Mammary epithelial cell (primary cell): ENCODE measurements around the gene OLFM2.

Experiments used
- EZH2 ChIP-seq: IDR thresholded peaks from 2 replicates; pipeline ENCODE4 v1.6.1; 2012; ENCODE audit warnings: low read length, inconsistent platforms, borderline replicate concordance
- TF ChIP-seq, protein P1 (sequence below), 2 donors: IDR thresholded peaks in 1 of 2; conservative IDR thresholded peaks in 1 of 2; 2 replicates each; pipeline ENCODE4 v1.5.1; 2011 to 2012; ENCODE audit warnings: inconsistent platforms in 2 of 2, low read length in 2 of 2, mild to moderate bottlenecking in 2 of 2, control low read depth in 1 of 2, low read depth in 1 of 2; ENCODE audit not compliant: insufficient read depth in 1 of 2; ENCODE audit errors: extremely low read depth in 1 of 2

DNA sequence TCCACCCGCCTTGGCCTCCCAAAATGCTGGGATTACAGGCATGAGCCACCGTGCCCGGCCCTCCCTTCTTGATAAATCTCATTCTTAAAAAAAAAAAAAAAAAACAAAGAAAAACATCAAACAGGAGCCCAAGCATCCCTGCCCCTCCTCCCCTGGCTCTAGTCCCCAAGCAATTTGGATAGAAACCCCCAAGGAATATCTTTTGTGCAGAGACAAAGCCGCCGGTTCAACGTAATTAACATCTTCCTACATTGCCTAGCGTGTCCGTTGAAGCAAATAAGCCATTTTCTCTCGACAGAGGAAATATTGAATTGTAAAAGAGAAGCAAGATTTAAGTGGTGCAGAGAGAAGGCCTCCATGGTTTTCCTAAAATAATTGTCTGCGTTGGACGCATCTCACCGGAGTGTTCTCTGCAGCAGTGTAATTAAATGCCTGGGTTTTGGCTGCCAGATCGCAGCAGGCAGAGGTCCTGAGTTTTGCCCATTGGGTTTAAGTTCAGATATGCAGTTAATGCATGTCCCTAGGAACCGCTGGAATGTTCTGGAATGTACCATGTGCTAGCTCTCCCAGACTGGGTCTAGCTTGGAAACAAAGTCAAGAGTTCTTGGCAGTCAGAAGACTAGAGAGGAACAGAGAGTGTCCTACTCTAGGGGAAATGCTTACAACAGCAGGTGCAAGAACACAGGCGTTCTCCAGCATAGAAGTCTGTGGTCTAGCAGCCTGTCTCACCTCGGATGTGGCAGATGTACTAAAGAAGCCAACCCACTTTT is 70.4 kb downstream of the OLFM2 start:
- TF ChIP-seq, protein P1, sequence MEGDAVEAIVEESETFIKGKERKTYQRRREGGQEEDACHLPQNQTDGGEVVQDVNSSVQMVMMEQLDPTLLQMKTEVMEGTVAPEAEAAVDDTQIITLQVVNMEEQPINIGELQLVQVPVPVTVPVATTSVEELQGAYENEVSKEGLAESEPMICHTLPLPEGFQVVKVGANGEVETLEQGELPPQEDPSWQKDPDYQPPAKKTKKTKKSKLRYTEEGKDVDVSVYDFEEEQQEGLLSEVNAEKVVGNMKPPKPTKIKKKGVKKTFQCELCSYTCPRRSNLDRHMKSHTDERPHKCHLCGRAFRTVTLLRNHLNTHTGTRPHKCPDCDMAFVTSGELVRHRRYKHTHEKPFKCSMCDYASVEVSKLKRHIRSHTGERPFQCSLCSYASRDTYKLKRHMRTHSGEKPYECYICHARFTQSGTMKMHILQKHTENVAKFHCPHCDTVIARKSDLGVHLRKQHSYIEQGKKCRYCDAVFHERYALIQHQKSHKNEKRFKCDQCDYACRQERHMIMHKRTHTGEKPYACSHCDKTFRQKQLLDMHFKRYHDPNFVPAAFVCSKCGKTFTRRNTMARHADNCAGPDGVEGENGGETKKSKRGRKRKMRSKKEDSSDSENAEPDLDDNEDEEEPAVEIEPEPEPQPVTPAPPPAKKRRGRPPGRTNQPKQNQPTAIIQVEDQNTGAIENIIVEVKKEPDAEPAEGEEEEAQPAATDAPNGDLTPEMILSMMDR (conservative IDR thresholded peaks at IDR 0.05 in 1 of 2, IDR thresholded peaks at IDR 0.05 in 1 of 2; ENCODE audit: extremely low read depth in 1 of 2, insufficient read depth in 1 of 2, low read depth in 1 of 2, low read length in 2 of 2), result no peak
- TF ChIP-seq EZH2, result no peak
